Pancreas (tissue), 10 donors: ENCODE measurements around the gene CALHM6. TPM values are rescaled to one million over a fixed set of nuclear protein-coding genes. Genes with fewer than 3 reads are reported as not detected.
A peak's percentile ranks its signal among the peaks of the same experiment; 100 is the strongest.

Experiments used
- ATAC-seq, 4 donors: fragments of 200-7000 bp; cut with Tn5 transposase; one replicate each; pipeline versions ENCODE4 v1.8.0 to v1.9.1; 2020; ENCODE audit warnings: mild to moderate bottlenecking in 4 of 4, moderate library complexity in 4 of 4
- DNase-seq, 6 donors: peaks; one replicate each; pipeline ENCODE4 v3.0.0-alpha.2; 2020
- FAIRE-seq: peaks from 2 replicates; lab custom pipeline; 2012; peaks lifted over from hg19 to GRCh38; lab: Jason Lieb, UNC
- H3K27ac ChIP-seq, 4 donors: fragments of 200-600 bp; sonication (generic); 1 replicate in 3 of 4; 2 replicates in 1 of 4; pipeline versions ENCODE4 v1.5.0 to v1.8.0; 2020
- H3K27me3 ChIP-seq, 4 donors: fragments of 200-600 bp; one replicate each; pipeline ENCODE4 v1.8.0; 2021
- H3K36me3 ChIP-seq, 3 donors: fragments of 200-600 bp; sonication (generic) in 1 of 3; one replicate each; pipeline versions ENCODE4 v1.5.0 to v1.8.0; 2020 to 2021
- H3K4me1 ChIP-seq, 3 donors: fragments of 200-600 bp; one replicate each; pipeline ENCODE4 v1.8.0; 2021
- H3K4me3 ChIP-seq, 4 donors: fragments of 200-600 bp; sonication (generic) in 2 of 4; one replicate each; pipeline versions ENCODE4 v1.5.0 to v1.8.0; 2020 to 2021
- H3K9me3 ChIP-seq, 4 donors: fragments of 200-600 bp; one replicate each; pipeline ENCODE4 v1.8.0; 2021
- WGBS, 2 donors: extraction: QIAGEN DNeasy Blood & Tissue Kit; methylation state at CpG; one replicate each; pipeline ENCODE4 v1.1.7; 2013; 5-methylcytosine and 5-hydroxymethylcytosine counted together
- intact Hi-C, 3 donors: fragments of 100-400 bp; cut with DNase I; formaldehyde crosslinking; loops; one replicate each; pipeline versions ENCODE4 v1.11.1 to v1.14.2; 2022
- polyA plus RNA-seq, 2 donors: library from polyadenylated mRNA; stranded (reverse); fragments of 200-250 nt; gene quantifications; one replicate each; pipeline ENCODE4 v1.2.3, GENCODE V29; 2013
- total RNA-seq, 6 donors: library from RNA; stranded (reverse); fragmentation: NEBNext Ultra II Directional in 4 of 6; extraction: Animal tissue kit (Norgen Biotek cat#: 25700) in 4 of 6; gene quantifications; one replicate each; pipeline versions ENCODE4 v1.2.1 to v1.2.4, GENCODE V29; 2021 to 2023
- TF ChIP-seq, protein P1 (sequence below), 4 donors: fragments of 200-600 bp; sonication (generic) in 3 of 4; IDR thresholded peaks; one replicate each; pipeline versions ENCODE4 v1.5.0 to v1.8.0; 2021; ENCODE audit warnings: antibody characterized with exemption in 4 of 4
- donor health status: healthy with polysubstance abuse.
- donor health status: DM: no; HTN: no; CAD: no; lungs with moderate emphysema.
- donor health status: DM: no; HTN: no; CAD: no.
- donor health status: control.
- donor health status: control.
- donor health status: Bipolar disorder and iron deficiency.
- donor health status: DM: yes; HTN: yes; CAD: no.
- donor health status: DM: no; HTN: no; CAD: no.
- donor health status: DM: no; HTN: no; CAD: no.
- donor health status: DM: yes; HTN: yes; CAD: no.

Gene CALHM6
- total and polyA plus RNA-seq, 8 donors = 0.44 to 4.2 (median 1.3) TPM; not detected in 1

- Histone ChIP-seq H3K4me3 (peak overlapping the region; percentile 8 to 56 (median 26)), H3K9me3 (no peaks in the 10 kb centered on the region), H3K4me1 (peaks cover 0 to 3% (median 0%) of the 10 kb centered on the region in 3 donors), H3K27ac (peak overlapping the region in 1 of 4 donors; percentile 37), H3K36me3 (no peaks in the 10 kb centered on the region), H3K27me3 (peaks cover 0 to 11% (median 3%) of the 10 kb centered on the region in 4 donors)
- TF ChIP-seq, protein P1, sequence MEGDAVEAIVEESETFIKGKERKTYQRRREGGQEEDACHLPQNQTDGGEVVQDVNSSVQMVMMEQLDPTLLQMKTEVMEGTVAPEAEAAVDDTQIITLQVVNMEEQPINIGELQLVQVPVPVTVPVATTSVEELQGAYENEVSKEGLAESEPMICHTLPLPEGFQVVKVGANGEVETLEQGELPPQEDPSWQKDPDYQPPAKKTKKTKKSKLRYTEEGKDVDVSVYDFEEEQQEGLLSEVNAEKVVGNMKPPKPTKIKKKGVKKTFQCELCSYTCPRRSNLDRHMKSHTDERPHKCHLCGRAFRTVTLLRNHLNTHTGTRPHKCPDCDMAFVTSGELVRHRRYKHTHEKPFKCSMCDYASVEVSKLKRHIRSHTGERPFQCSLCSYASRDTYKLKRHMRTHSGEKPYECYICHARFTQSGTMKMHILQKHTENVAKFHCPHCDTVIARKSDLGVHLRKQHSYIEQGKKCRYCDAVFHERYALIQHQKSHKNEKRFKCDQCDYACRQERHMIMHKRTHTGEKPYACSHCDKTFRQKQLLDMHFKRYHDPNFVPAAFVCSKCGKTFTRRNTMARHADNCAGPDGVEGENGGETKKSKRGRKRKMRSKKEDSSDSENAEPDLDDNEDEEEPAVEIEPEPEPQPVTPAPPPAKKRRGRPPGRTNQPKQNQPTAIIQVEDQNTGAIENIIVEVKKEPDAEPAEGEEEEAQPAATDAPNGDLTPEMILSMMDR (IDR thresholded peaks at IDR 0.05) = no peak
- intact Hi-C loops = no loop called here
- peak; percentile 6 to 72 (median 36) for DNase-seq
- ATAC-seq = peak; percentile 46 to 87 (median 84)
- WGBS, 2 donors = 14 to 16% methylated on average over 69 to 84 of the region's 84 CpGs
- FAIRE-seq = no peak
Measured at GRCh38 chr6:116461932-116462885, 1.0 kb downstream of the CALHM6 start.

GRCh38 chr6:116463301-116463700 is 2.1 kb downstream of the CALHM6 start:
- TF ChIP-seq, protein P1 (IDR thresholded peaks at IDR 0.05) = no peak
- Histone ChIP-seq H3K4me1 (peaks cover 0 to 3% (median 0%) of the 10 kb centered on the region in 3 donors), H3K4me3 (no peak overlapping the region), H3K36me3 (no peaks in the 10 kb centered on the region), H3K9me3 (no peaks in the 10 kb centered on the region), H3K27me3 (peaks cover 0 to 11% (median 3%) of the 10 kb centered on the region in 4 donors), H3K27ac (no peak overlapping the region)
- DNase-seq (no peak), FAIRE-seq (no peak), ATAC-seq (no peak)
- intact Hi-C loops = no loop called here
- 86 to 93% methylated on average over 4 of the region's 4 CpGs for WGBS, 2 donors

DNA sequence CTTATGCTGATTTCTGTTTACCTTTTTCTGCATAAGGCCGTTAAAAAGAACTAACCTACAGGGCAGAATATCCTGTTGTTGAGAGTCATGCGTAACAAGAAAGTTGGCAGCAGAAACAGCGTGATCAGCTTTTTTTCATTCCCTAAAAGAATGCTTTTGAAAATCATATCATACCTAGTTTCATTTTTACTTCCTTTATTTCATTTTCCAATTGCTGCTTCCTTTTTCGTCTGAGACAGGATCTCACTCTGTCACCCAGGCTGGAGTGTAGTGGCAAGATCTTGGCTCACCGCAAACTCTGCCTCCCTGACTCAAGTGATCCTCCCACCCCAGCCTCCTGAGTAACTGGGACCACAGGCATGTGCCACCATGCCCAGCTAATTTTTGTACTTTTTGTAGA is 4.1 kb downstream of the CALHM6 start:
- Histone ChIP-seq H3K36me3 (no peaks in the 10 kb centered on the region), H3K4me1 (peaks cover 0 to 3% (median 0%) of the 10 kb centered on the region in 3 donors), H3K9me3 (no peaks in the 10 kb centered on the region), H3K27me3 (peaks cover 0 to 11% (median 3%) of the 10 kb centered on the region in 4 donors), H3K4me3 (no peak overlapping the region), H3K27ac (no peak overlapping the region)
- DNase-seq (no peak), ATAC-seq (peak in 1 of 4 donors; percentile 25), FAIRE-seq (no peak)
- TF ChIP-seq, protein P1 (IDR thresholded peaks at IDR 0.05) = no peak
- 81 to 87% methylated on average over 5 of the region's 5 CpGs for WGBS, 2 donors
- intact Hi-C loops = no loop called here

GRCh38 chr6:116467096-116467495 is 5.9 kb downstream of the CALHM6 start:
- H3K27me3 ChIP-seq = peaks cover 0 to 11% (median 3%) of the 10 kb centered on the region in 4 donors

More at GRCh38 chr6:116467096-116467495, 5.9 kb downstream of the CALHM6 start:
- Histone ChIP-seq H3K4me3 (no peak overlapping the region), H3K27ac (no peak overlapping the region), H3K4me1 (peaks cover 0 to 3% (median 0%) of the 10 kb centered on the region in 3 donors), H3K36me3 (no peaks in the 10 kb centered on the region), H3K9me3 (no peaks in the 10 kb centered on the region)
- DNase-seq = no peak
- intact Hi-C loops = no loop called here
- WGBS, 2 donors = 97 to 100% methylated on average over 1 of the region's 1 CpG
- TF ChIP-seq, protein P1 (IDR thresholded peaks at IDR 0.05) = no peak
- no peak for ATAC-seq
- FAIRE-seq = no peak
